Glomerular visceral epithelial cell (primary cell): ENCODE measurements around the gene DHRSX.
"Not testable (repeated sequence)": the region's sequence is repeated elsewhere in the genome, so short reads cannot be mapped to it uniquely, and the experiment has no call there.

Source experiments
- DNase-seq: peaks from one replicate; pipeline ENCODE4 v3.0.0-alpha.2; 2016; ENCODE audit errors: extremely low spot score

The DHRSX gene

GRCh38 chrX:2519638-2520037 is 18.9 kb upstream of the DHRSX start:
- not testable (repeated sequence) for DNase-seq

- DNase-seq: no peak
Measured at GRCh38 chrX:2517055-2517454, 16.3 kb upstream of the DHRSX start.

- no peak for DNase-seq
Measured at GRCh38 chrX:2516623-2517022, 15.8 kb upstream of the DHRSX start.

GRCh38 chrX:2514131-2514530 is 13.4 kb upstream of the DHRSX start:
- no peak for DNase-seq

- no peak for DNase-seq
Measured at GRCh38 chrX:2513121-2513664, 12.4 kb upstream of the DHRSX start.

GRCh38 chrX:2512501-2512900 is 11.7 kb upstream of the DHRSX start:
- DNase-seq: no peak

- DNase-seq: no peak
Measured at GRCh38 chrX:2511326-2511725, 10.6 kb upstream of the DHRSX start.

GRCh38 chrX:2508648-2509335 is 8.0 kb upstream of the DHRSX start:
- no peak for DNase-seq

- DNase-seq: no peak
Measured at GRCh38 chrX:2507904-2508627, 7.3 kb upstream of the DHRSX start.

- no peak for DNase-seq
Measured at GRCh38 chrX:2507196-2507595, 6.4 kb upstream of the DHRSX start.

GRCh38 chrX:2505341-2505740 is 4.6 kb upstream of the DHRSX start:
- DNase-seq: not testable (repeated sequence)

- DNase-seq: no peak
Measured at GRCh38 chrX:2504706-2505332, 4.0 kb upstream of the DHRSX start.

GRCh38 chrX:2503591-2504500 is 3.1 kb upstream of the DHRSX start:
- no peak for DNase-seq

- peak; percentile 23 for DNase-seq
Measured at GRCh38 chrX:2502668-2503519, 2.1 kb upstream of the DHRSX start.

GRCh38 chrX:2502120-2502667 is 1.4 kb upstream of the DHRSX start:
- DNase-seq: no peak

GRCh38 chrX:2501559-2502102 is 855 bp upstream of the DHRSX start:
- no peak for DNase-seq

GRCh38 chrX:2500091-2500802 is 529 bp downstream of the DHRSX start:
- peak; percentile 40 for DNase-seq

GRCh38 chrX:2499507-2499906 is 1.3 kb downstream of the DHRSX start:
- no peak for DNase-seq

- DNase-seq: peak; percentile 66
Measured at GRCh38 chrX:2498781-2499302, 1.9 kb downstream of the DHRSX start.
